ENCODE results near the gene AUTS2. TPM values are rescaled to one million over a fixed set of nuclear protein-coding genes. Genes with fewer than 3 reads are reported as not detected.

The AUTS2 gene
- total RNA-seq, 1 experiment from 2014 or later = 256 TPM

GRCh38 chr7:69949122-69949521 lies 350.8 kb downstream of the AUTS2 start:
- no peak overlapping the region for H3K27ac Mint-ChIP-seq
- Histone ChIP-seq H3K18ac (ENCODE audit: insufficient read length, low read depth, low read length) (no peak overlapping the region), H3K14ac (ENCODE audit: insufficient read depth, low read length) (no peak overlapping the region), H3T11ph (ENCODE audit: low read length) (no peak overlapping the region), H3K23ac (ENCODE audit: insufficient read length, low read depth, low read length) (no peak overlapping the region), H2BK15ac (ENCODE audit: low read depth, low read length) (no peak overlapping the region), H3K79me2 (ENCODE audit: insufficient read depth, low read length) (no peaks in the 10 kb centered on the region), H4K5ac (ENCODE audit: insufficient read length, low read depth, low read length) (no peak overlapping the region), H3K27me3 (ENCODE audit: insufficient read depth, low read length) (no peaks in the 10 kb centered on the region), H4K8ac (replicated peaks; ENCODE audit: insufficient read length, low read depth, low read length) (no peak overlapping the region), H2BK120ac (ENCODE audit: low read depth, low read length, poor library complexity, severe bottlenecking) (no peak overlapping the region), H2BK12ac (ENCODE audit: insufficient read length, low read depth, low read length) (no peak overlapping the region), H3K9ac (ENCODE audit: extremely low read depth, insufficient read length, low read length) (no peak overlapping the region), H3K56ac (ENCODE audit: insufficient read length, low read depth, low read length) (no peak overlapping the region), H4K20me1 (ENCODE audit: control insufficient read depth, insufficient read depth, insufficient read length) (no peaks in the 10 kb centered on the region), H3K4me2 (ENCODE audit: insufficient read depth, insufficient read length, low read length) (no peak overlapping the region), H3K23me2 (ENCODE audit: insufficient read length, low read depth, low read length, poor library complexity, severe bottlenecking) (no peaks in the 10 kb centered on the region), H2AFZ (ENCODE audit: low read length) (no peak overlapping the region), H2BK5ac (ENCODE audit: insufficient read length, low read length) (no peak overlapping the region), H4K91ac (ENCODE audit: insufficient read length, low read depth, low read length) (no peak overlapping the region), H3K4me1 (ENCODE audit: insufficient read depth, low read length) (no peaks in the 10 kb centered on the region), H3K79me1 (ENCODE audit: insufficient read depth, low read depth, low read length, poor library complexity, severe bottlenecking) (no peaks in the 10 kb centered on the region), H2AK5ac (ENCODE audit: insufficient read length, low read length) (no peak overlapping the region), H3K27ac (ENCODE audit: insufficient read length, low read depth, low read length) (no peak overlapping the region), H2BK20ac (ENCODE audit: low read depth, low read length, poor library complexity, severe bottlenecking) (no peak overlapping the region), H3K9me3 (ENCODE audit: control insufficient read depth, low read depth, low read length) (no peaks in the 10 kb centered on the region), H3K4ac (ENCODE audit: low read depth, low read length) (no peak overlapping the region)
- H3K9me3 Mint-ChIP-seq = no peaks in the 10 kb centered on the region
- TF ChIP-seq, protein P1, sequence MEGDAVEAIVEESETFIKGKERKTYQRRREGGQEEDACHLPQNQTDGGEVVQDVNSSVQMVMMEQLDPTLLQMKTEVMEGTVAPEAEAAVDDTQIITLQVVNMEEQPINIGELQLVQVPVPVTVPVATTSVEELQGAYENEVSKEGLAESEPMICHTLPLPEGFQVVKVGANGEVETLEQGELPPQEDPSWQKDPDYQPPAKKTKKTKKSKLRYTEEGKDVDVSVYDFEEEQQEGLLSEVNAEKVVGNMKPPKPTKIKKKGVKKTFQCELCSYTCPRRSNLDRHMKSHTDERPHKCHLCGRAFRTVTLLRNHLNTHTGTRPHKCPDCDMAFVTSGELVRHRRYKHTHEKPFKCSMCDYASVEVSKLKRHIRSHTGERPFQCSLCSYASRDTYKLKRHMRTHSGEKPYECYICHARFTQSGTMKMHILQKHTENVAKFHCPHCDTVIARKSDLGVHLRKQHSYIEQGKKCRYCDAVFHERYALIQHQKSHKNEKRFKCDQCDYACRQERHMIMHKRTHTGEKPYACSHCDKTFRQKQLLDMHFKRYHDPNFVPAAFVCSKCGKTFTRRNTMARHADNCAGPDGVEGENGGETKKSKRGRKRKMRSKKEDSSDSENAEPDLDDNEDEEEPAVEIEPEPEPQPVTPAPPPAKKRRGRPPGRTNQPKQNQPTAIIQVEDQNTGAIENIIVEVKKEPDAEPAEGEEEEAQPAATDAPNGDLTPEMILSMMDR (conservative IDR thresholded peaks at IDR 0.05) = no peak
- no peaks in the 10 kb centered on the region for H3K36me3 Mint-ChIP-seq (ENCODE audit: insufficient read depth in 1 of 3, low read depth in 3 of 3)
- DNase-seq = no peak
- no peaks in the 10 kb centered on the region; the same call in 1 of the 2 replicates for H3K27me3 Mint-ChIP-seq (ENCODE audit: low read depth)
- H3K4me1 Mint-ChIP-seq = peaks cover 4 to 12% of the 10 kb centered on the region in 2 experiments
- no CpG with 5 or more reads among the region's 2 CpGs for WGBS (ENCODE audit: extremely low coverage, insufficient read length, low lambda C conversion rate)
- H3K4me3 Mint-ChIP-seq = no peak overlapping the region

All from H9 (cell line).